Stomach smooth muscle (tissue), 2 donors: ENCODE measurements around the gene NID1.

Source experiments
- H3K27ac ChIP-seq: one replicate; pipeline ENCODE4 v1.7.0; 2013; ENCODE audit warnings: mild to moderate bottlenecking, low read length, inconsistent platforms
- H3K27me3 ChIP-seq, 2 donors: one replicate each; pipeline ENCODE4 v1.7.0; 2013; ENCODE audit warnings: low read length in 2 of 2; ENCODE audit not compliant: insufficient read depth in 2 of 2, control insufficient read depth in 1 of 2
- H3K36me3 ChIP-seq, 2 donors: one replicate each; pipeline ENCODE4 v1.7.0; 2013; ENCODE audit warnings: low read length in 2 of 2; ENCODE audit not compliant: control insufficient read depth in 2 of 2, insufficient read depth in 2 of 2
- H3K4me1 ChIP-seq: one replicate; pipeline ENCODE4 v1.7.0; 2013; ENCODE audit warnings: low read length; ENCODE audit not compliant: control insufficient read depth, insufficient read depth
- H3K4me3 ChIP-seq, 2 donors: one replicate each; pipeline ENCODE4 v1.7.0; 2013; ENCODE audit warnings: low read length in 2 of 2
- H3K9ac ChIP-seq, 2 donors: one replicate each; pipeline ENCODE4 v1.7.0; 2013; ENCODE audit warnings: low read length in 2 of 2, mild to moderate bottlenecking in 1 of 2
- H3K9me3 ChIP-seq, 2 donors: one replicate each; pipeline ENCODE4 v1.7.0; 2013; ENCODE audit warnings: low read length in 2 of 2; ENCODE audit not compliant: control insufficient read depth in 2 of 2
- donor health status: healthy.
- donor health status: Pancreatic carcinoma.

NID1 gene

GRCh38 chr1:236044341-236044740 is 20.5 kb downstream of the NID1 start:
- peaks cover 53 to 60% of the 10 kb centered on the region in 2 donors for H3K36me3 ChIP-seq
- H3K4me1 ChIP-seq = peaks cover 8% of the 10 kb centered on the region
- no peak overlapping the region for H3K27ac ChIP-seq
- H3K4me3 ChIP-seq = no peak overlapping the region
- H3K9ac ChIP-seq = no peak overlapping the region
- no peaks in the 10 kb centered on the region for H3K9me3 ChIP-seq
- H3K27me3 ChIP-seq = no peaks in the 10 kb centered on the region

DNA sequence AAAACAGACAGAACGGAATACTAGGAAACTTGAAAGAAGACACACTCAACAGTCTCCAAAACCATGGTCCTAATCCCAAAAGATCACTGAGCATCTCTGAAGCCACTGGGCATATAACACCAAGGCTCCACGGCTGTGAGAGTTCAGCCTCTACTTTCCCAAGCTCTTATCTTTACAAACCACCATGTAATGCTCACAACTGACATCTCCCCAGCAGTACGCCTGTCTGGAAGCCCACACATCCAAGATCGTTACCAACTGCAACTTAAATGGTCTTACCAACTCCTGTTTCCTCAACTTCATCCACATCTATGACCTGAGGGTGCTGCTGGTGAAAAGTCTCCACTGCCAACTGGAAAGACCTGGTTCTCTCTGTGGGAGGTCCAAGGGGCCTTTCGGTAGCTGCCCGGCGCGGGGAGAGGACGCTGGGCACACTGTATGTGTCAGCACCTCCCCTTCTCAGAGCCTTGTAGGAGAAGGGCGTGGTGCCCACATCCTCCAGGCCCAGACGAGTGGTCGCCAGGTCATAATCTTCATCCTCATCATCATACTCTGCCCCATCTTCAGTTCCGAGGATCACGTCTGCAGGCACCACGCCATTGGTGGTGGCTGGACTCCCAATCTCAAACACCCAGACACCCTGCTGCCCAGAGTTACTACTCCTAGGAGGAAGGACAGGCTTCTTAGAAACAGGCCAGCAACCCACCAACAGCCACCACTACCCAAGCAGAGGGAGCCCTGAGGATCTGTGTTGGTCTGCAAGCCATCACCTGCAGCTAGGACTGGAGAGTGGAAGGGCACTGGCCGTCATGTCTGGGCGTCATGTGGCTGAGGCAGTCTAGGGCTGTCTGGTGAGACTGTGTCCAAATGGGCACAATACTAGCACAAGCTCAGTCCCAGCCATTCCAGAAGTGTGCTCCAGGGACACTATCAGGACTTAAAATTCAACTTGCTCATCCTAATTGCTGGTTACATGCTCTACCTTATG is 23.0 kb downstream of the NID1 start:
- Histone ChIP-seq H3K9ac (no peak overlapping the region), H3K27me3 (no peaks in the 10 kb centered on the region), H3K27ac (no peak overlapping the region), H3K9me3 (no peaks in the 10 kb centered on the region), H3K36me3 (peaks cover 56 to 57% of the 10 kb centered on the region in 2 donors), H3K4me3 (no peak overlapping the region), H3K4me1 (peaks cover 11% of the 10 kb centered on the region)

DNA sequence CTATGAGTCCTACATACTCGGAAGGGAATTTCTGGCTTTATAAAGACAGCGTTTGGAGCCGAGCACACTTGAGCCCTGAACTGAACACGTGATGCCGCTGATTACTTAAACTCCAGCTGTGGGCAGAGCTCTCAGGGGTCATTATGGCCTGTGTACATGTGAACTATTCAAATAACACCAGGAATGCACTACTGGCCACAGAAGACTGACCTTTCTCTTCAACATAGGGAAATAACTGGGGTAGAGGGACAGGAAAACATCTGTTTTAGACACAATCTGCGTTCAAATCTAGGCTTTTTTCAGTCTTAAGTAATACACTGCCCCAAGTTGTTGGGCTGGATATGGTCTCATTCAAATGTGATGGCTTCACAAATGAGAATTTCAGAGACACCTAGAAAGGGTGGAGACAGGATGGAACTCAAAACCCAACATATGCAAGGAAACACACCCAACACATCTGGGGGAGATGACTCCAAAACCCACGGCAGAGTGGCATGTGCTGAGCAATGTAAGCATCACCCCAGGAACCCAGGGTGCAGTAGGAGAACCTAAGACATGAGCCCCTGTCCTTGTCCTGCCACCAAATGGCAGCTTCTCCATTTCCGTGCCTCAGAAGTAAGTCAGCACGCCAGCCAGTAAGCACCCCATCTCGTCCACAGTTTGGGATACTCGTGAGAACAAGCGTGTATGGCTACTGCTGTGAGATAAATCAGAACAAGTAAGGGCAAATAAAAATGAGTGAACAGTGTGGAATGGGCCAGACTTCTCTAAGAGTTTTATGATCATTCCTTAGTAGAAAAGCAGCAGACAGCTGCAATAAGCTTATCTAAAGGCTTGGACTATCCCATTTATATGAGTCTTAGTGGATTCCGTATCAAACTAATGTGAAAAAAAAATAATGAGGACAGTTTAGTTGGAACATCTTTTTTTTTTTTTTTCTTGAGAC is 24.9 kb downstream of the NID1 start:
- H3K27ac ChIP-seq = no peak overlapping the region
- no peak overlapping the region for H3K4me3 ChIP-seq
- H3K36me3 ChIP-seq = peaks cover 51% of the 10 kb centered on the region in 2 donors
- H3K4me1 ChIP-seq = peaks cover 13% of the 10 kb centered on the region
- H3K9ac ChIP-seq = no peak overlapping the region
- H3K9me3 ChIP-seq = no peaks in the 10 kb centered on the region
- H3K27me3 ChIP-seq = no peaks in the 10 kb centered on the region

- H3K27ac ChIP-seq = no peak overlapping the region
- no peak overlapping the region for H3K4me3 ChIP-seq
- H3K9ac ChIP-seq = no peak overlapping the region
- peaks cover 45 to 46% of the 10 kb centered on the region in 2 donors for H3K36me3 ChIP-seq
- H3K4me1 ChIP-seq = peaks cover 13% of the 10 kb centered on the region
- no peaks in the 10 kb centered on the region for H3K9me3 ChIP-seq
- H3K27me3 ChIP-seq = no peaks in the 10 kb centered on the region
Measured at GRCh38 chr1:236038034-236038433, 26.9 kb downstream of the NID1 start.

- Histone ChIP-seq H3K4me1 (peaks cover 13% of the 10 kb centered on the region), H3K9me3 (no peaks in the 10 kb centered on the region), H3K4me3 (no peak overlapping the region), H3K27ac (no peak overlapping the region), H3K27me3 (no peaks in the 10 kb centered on the region), H3K36me3 (peaks cover 45 to 46% of the 10 kb centered on the region in 2 donors), H3K9ac (no peak overlapping the region)
Measured at GRCh38 chr1:236035681-236036101, 29.2 kb downstream of the NID1 start.

GRCh38 chr1:236033336-236033735 is 31.6 kb downstream of the NID1 start:
- Histone ChIP-seq H3K9me3 (no peaks in the 10 kb centered on the region), H3K9ac (no peak overlapping the region), H3K27ac (no peak overlapping the region), H3K36me3 (peaks cover 53 to 59% of the 10 kb centered on the region in 2 donors), H3K27me3 (no peaks in the 10 kb centered on the region), H3K4me3 (no peak overlapping the region), H3K4me1 (peaks cover 5% of the 10 kb centered on the region)

DNA sequence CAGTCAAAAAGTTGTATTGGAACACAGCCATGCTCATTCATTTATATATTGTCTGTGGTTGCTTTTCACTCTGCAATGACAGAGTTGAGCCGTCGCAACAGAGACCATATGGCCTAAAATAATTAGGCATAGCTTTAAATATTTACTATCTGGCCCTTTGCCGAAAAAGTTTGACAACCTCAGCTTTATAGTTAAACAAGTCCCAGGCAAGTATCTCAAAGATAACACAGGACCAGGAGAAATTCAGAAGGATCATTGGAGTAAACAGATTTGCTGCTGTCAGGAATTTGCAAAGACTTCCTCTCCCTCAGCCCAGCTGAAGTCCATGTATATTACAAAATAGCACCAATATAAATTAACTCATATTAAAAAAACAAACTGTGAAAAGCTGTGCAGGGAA is 34.4 kb downstream of the NID1 start:
- Histone ChIP-seq H3K9me3 (no peaks in the 10 kb centered on the region), H3K27me3 (no peaks in the 10 kb centered on the region), H3K9ac (no peak overlapping the region), H3K4me3 (no peak overlapping the region), H3K36me3 (peaks cover 59 to 61% of the 10 kb centered on the region in 2 donors), H3K4me1 (peaks cover 3% of the 10 kb centered on the region), H3K27ac (peak overlapping the region; percentile 18)

- peaks cover 58 to 65% of the 10 kb centered on the region in 2 donors for H3K36me3 ChIP-seq
Measured at GRCh38 chr1:236029428-236029940, 35.4 kb downstream of the NID1 start.

DNA sequence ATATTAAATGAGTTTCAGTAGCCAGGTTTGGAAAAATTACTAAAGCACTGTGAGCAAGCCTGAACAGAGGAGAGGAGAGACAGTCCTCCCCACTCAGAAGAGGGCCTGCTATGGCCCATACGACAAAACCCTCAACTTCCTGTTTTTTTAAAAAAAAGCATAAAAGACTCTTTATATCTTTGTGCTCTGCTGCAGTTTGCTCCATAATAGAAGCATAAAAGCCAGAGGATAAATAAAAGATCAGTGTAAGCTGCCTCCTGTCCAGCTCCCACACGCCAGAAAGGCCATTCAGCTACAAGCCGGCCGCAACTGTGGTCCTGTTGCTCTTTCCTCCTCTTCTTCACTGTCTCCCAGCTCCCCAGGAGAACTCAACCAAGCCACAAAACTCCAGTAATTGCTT is 37.8 kb downstream of the NID1 start:
- H3K4me3 ChIP-seq = no peak overlapping the region
- no peaks in the 10 kb centered on the region for H3K27me3 ChIP-seq
- H3K36me3 ChIP-seq = peaks cover 61 to 70% of the 10 kb centered on the region in 2 donors
- H3K9me3 ChIP-seq = no peaks in the 10 kb centered on the region
- H3K9ac ChIP-seq = no peak overlapping the region
- H3K4me1 ChIP-seq = peaks cover 6% of the 10 kb centered on the region
- no peak overlapping the region for H3K27ac ChIP-seq

More at GRCh38 chr1:236029428-236029940, 35.4 kb downstream of the NID1 start:
- H3K9me3 ChIP-seq = no peaks in the 10 kb centered on the region
- peak overlapping the region; percentile 18 for H3K27ac ChIP-seq
- no peak overlapping the region for H3K4me3 ChIP-seq
- peaks cover 3% of the 10 kb centered on the region for H3K4me1 ChIP-seq
- H3K27me3 ChIP-seq = no peaks in the 10 kb centered on the region
- H3K9ac ChIP-seq = no peak overlapping the region

DNA sequence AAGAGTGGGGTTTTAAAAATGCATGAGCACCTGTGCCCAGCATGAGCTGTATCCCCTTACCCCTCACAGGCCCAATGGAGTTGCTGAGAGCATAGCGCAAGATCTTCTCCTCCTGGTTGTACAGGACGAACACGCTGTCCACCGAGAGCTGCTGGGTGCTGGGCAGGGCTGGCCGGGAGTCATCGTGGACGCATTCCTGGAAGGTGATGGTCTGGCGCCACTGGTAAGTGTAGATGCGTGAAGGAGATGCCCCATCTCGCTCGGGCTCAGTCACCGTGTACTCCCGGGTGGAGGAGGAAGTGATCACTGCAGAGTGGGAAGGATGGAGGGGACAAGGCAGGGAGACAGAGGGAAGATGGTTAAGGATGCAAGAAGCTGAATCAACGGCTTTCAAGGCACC is 39.1 kb downstream of the NID1 start:
- Histone ChIP-seq H3K9ac (no peak overlapping the region), H3K36me3 (peaks cover 57 to 68% of the 10 kb centered on the region in 2 donors), H3K27me3 (no peaks in the 10 kb centered on the region), H3K4me1 (peaks cover 17% of the 10 kb centered on the region), H3K4me3 (no peak overlapping the region), H3K9me3 (no peaks in the 10 kb centered on the region), H3K27ac (no peak overlapping the region)
